Keratinocyte (primary cell): ENCODE measurements around the gene OTOF.

ENCODE experiments used
- EZH2 ChIP-seq: IDR thresholded peaks from one replicate; pipeline ENCODE4 v1.6.1; 2012; ENCODE audit warnings: inconsistent platforms, mild to moderate bottlenecking, low read length, moderate library complexity
- TF ChIP-seq, protein P1 (sequence below), 3 experiments: IDR thresholded peaks in 1 of 3; conservative IDR thresholded peaks in 1 of 3; optimal IDR thresholded peaks in 1 of 3; 2 replicates in 2 of 3; 3 replicates in 1 of 3; pipeline versions ENCODE3 to v1.5.1; 2011; ENCODE audit warnings: low read length in 3 of 3, mild to moderate bottlenecking in 3 of 3, moderate library complexity in 2 of 3, control low read depth in 1 of 3, inconsistent platforms in 1 of 3; ENCODE audit not compliant: insufficient read depth in 2 of 3; ENCODE audit errors: extremely low read depth in 1 of 3

DNA sequence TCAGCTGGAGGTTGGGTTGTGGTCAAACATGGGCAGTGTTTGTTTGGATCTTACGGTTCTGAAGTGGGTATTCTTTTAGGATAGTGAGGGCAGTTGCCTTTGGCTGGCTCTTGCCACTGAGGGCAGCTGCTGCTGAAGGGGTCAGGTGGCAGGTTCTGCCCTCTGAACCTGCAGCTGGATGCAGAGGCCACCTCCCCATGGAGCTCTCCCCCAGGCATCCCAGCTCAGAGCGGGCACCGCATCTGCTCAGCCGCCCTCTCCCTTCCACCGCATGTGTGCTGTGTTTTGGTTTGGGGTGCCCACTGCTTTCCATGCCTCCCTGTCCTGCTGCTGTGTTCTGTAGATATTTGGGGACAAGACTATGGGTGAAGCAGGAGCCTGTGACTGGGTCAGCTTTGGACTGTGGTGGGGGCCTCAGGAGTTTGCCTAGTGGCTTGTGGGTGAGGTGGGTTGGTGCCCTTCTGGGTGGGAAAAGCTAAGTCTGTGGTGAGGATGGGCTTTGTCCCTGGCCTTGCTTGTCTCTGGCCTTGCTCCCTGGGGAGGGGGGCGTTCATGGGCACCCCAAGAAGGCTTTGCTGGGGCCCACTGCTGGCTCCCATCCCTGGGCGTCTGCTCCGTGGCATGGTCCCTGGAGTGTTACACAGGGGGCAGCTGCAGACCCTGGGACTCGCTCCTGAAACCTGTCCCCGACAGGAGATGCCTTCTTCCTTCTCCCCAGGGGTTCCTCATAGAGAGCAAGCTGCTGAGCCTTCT, 28.5 kb downstream of the OTOF start:
- TF ChIP-seq, protein P1, sequence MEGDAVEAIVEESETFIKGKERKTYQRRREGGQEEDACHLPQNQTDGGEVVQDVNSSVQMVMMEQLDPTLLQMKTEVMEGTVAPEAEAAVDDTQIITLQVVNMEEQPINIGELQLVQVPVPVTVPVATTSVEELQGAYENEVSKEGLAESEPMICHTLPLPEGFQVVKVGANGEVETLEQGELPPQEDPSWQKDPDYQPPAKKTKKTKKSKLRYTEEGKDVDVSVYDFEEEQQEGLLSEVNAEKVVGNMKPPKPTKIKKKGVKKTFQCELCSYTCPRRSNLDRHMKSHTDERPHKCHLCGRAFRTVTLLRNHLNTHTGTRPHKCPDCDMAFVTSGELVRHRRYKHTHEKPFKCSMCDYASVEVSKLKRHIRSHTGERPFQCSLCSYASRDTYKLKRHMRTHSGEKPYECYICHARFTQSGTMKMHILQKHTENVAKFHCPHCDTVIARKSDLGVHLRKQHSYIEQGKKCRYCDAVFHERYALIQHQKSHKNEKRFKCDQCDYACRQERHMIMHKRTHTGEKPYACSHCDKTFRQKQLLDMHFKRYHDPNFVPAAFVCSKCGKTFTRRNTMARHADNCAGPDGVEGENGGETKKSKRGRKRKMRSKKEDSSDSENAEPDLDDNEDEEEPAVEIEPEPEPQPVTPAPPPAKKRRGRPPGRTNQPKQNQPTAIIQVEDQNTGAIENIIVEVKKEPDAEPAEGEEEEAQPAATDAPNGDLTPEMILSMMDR (optimal IDR thresholded peaks at IDR 0.05 in 1 of 3, IDR thresholded peaks at IDR 0.05 in 1 of 3, conservative IDR thresholded peaks at IDR 0.05 in 1 of 3; ENCODE audit: extremely low read depth in 1 of 3, insufficient read depth in 2 of 3, low read length in 3 of 3) = no peak
- TF ChIP-seq EZH2 = no peak
